Stimulated activated naive CD8-positive, alpha-beta T cell treated with anti-CD3 and anti-CD28 coated beads, Interleukin-15, Interleukin-2, amounts not matched to agents 100 ng/mL and 50 ng/mL, for 24 hours (primary cell): Measurements from ENCODE around the gene RELA.

Experiments
- H3K27ac Mint-ChIP-seq: one replicate; pipeline ENCODE4 v1.8.0; 2021; ENCODE audit warnings: mild to moderate bottlenecking, mixed read lengths
- H3K27me3 Mint-ChIP-seq: one replicate; pipeline ENCODE4 v1.8.0; 2021; ENCODE audit warnings: mixed read lengths
- H3K36me3 Mint-ChIP-seq: one replicate; pipeline ENCODE4 v1.8.0; 2021; ENCODE audit warnings: low read depth, mixed read lengths
- H3K4me1 Mint-ChIP-seq: one replicate; pipeline ENCODE4 v1.8.0; 2021; ENCODE audit warnings: low read depth, mixed read lengths
- H3K4me3 Mint-ChIP-seq: one replicate; pipeline ENCODE4 v1.8.0; 2021; ENCODE audit warnings: mild to moderate bottlenecking, mixed read lengths
- H3K9me3 Mint-ChIP-seq: one replicate; pipeline ENCODE4 v1.8.0; 2021; ENCODE audit warnings: mixed read lengths

The RELA gene

GRCh38 chr11:65655570-65656332 lies 7.0 kb downstream of the RELA start:
- H3K27ac Mint-ChIP-seq = peak overlapping the region; percentile 80
- H3K9me3 Mint-ChIP-seq = no peaks in the 10 kb centered on the region
- H3K4me1 Mint-ChIP-seq = peaks cover 69% of the 10 kb centered on the region
- H3K4me3 Mint-ChIP-seq = no peak overlapping the region
- H3K36me3 Mint-ChIP-seq = peaks cover 78% of the 10 kb centered on the region
- no peaks in the 10 kb centered on the region for H3K27me3 Mint-ChIP-seq

GRCh38 chr11:65654375-65655349 lies 8.1 kb downstream of the RELA start:
- no peak overlapping the region for H3K4me3 Mint-ChIP-seq
- H3K9me3 Mint-ChIP-seq = no peaks in the 10 kb centered on the region
- H3K27ac Mint-ChIP-seq = peak overlapping the region; percentile 41
- H3K4me1 Mint-ChIP-seq = peaks cover 61% of the 10 kb centered on the region
- H3K36me3 Mint-ChIP-seq = peaks cover 69% of the 10 kb centered on the region
- H3K27me3 Mint-ChIP-seq = no peaks in the 10 kb centered on the region

GRCh38 chr11:65653229-65654225 lies 9.2 kb downstream of the RELA start:
- Mint-ChIP-seq H3K27ac (peak overlapping the region; percentile 88), H3K9me3 (no peaks in the 10 kb centered on the region), H3K27me3 (no peaks in the 10 kb centered on the region), H3K36me3 (peaks cover 62% of the 10 kb centered on the region), H3K4me3 (peak overlapping the region; percentile 81), H3K4me1 (peaks cover 53% of the 10 kb centered on the region)

- peaks cover 61% of the 10 kb centered on the region for H3K36me3 Mint-ChIP-seq
- H3K9me3 Mint-ChIP-seq = no peaks in the 10 kb centered on the region
- peak overlapping the region; percentile 88 for H3K27ac Mint-ChIP-seq
- peak overlapping the region; percentile 81 for H3K4me3 Mint-ChIP-seq
- peaks cover 52% of the 10 kb centered on the region for H3K4me1 Mint-ChIP-seq
- H3K27me3 Mint-ChIP-seq = no peaks in the 10 kb centered on the region
Observed at GRCh38 chr11:65652511-65653228, 10.0 kb downstream of the RELA start.

GRCh38 chr11:65651589-65652510 lies 10.9 kb downstream of the RELA start:
- peak overlapping the region; percentile 72 for H3K4me3 Mint-ChIP-seq
- H3K36me3 Mint-ChIP-seq = peaks cover 55% of the 10 kb centered on the region
- no peaks in the 10 kb centered on the region for H3K9me3 Mint-ChIP-seq
- H3K27ac Mint-ChIP-seq = peak overlapping the region; percentile 90
- H3K4me1 Mint-ChIP-seq = peaks cover 44% of the 10 kb centered on the region
- no peaks in the 10 kb centered on the region for H3K27me3 Mint-ChIP-seq

GRCh38 chr11:65651339-65651588 lies 11.5 kb downstream of the RELA start:
- peaks cover 50% of the 10 kb centered on the region for H3K36me3 Mint-ChIP-seq
- H3K4me3 Mint-ChIP-seq = no peak overlapping the region
- no peaks in the 10 kb centered on the region for H3K27me3 Mint-ChIP-seq
- H3K9me3 Mint-ChIP-seq = no peaks in the 10 kb centered on the region
- H3K4me1 Mint-ChIP-seq = peaks cover 40% of the 10 kb centered on the region
- peak overlapping the region; percentile 90 for H3K27ac Mint-ChIP-seq

GRCh38 chr11:65650547-65651338 lies 12.0 kb downstream of the RELA start:
- Mint-ChIP-seq H3K4me1 (peaks cover 36% of the 10 kb centered on the region), H3K9me3 (no peaks in the 10 kb centered on the region), H3K36me3 (peaks cover 46% of the 10 kb centered on the region), H3K4me3 (no peak overlapping the region), H3K27ac (peak overlapping the region; percentile 90), H3K27me3 (no peaks in the 10 kb centered on the region)

- Mint-ChIP-seq H3K9me3 (no peaks in the 10 kb centered on the region), H3K4me1 (peaks cover 29% of the 10 kb centered on the region)
Observed at GRCh38 chr11:65649656-65650546, 12.8 kb downstream of the RELA start.

GRCh38 chr11:65648997-65649493 lies 13.7 kb downstream of the RELA start:
- H3K9me3 Mint-ChIP-seq = no peaks in the 10 kb centered on the region
- H3K4me3 Mint-ChIP-seq = no peak overlapping the region
- H3K27ac Mint-ChIP-seq = no peak overlapping the region
- peaks cover 27% of the 10 kb centered on the region for H3K4me1 Mint-ChIP-seq
- H3K36me3 Mint-ChIP-seq = peaks cover 39% of the 10 kb centered on the region
- no peaks in the 10 kb centered on the region for H3K27me3 Mint-ChIP-seq

More at GRCh38 chr11:65649656-65650546, 12.8 kb downstream of the RELA start:
- H3K27me3 Mint-ChIP-seq = no peaks in the 10 kb centered on the region
- H3K36me3 Mint-ChIP-seq = peaks cover 42% of the 10 kb centered on the region
- H3K4me3 Mint-ChIP-seq = no peak overlapping the region
- H3K27ac Mint-ChIP-seq = no peak overlapping the region

GRCh38 chr11:65646958-65647701 lies 15.6 kb downstream of the RELA start:
- Mint-ChIP-seq H3K9me3 (no peaks in the 10 kb centered on the region), H3K4me1 (peaks cover 21% of the 10 kb centered on the region)

GRCh38 chr11:65646288-65646957 lies 16.3 kb downstream of the RELA start:
- no peak overlapping the region for H3K27ac Mint-ChIP-seq
- H3K27me3 Mint-ChIP-seq = no peaks in the 10 kb centered on the region
- no peak overlapping the region for H3K4me3 Mint-ChIP-seq
- peaks cover 21% of the 10 kb centered on the region for H3K4me1 Mint-ChIP-seq
- H3K36me3 Mint-ChIP-seq = peaks cover 35% of the 10 kb centered on the region
- H3K9me3 Mint-ChIP-seq = no peaks in the 10 kb centered on the region

More at GRCh38 chr11:65646958-65647701, 15.6 kb downstream of the RELA start:
- Mint-ChIP-seq H3K27ac (no peak overlapping the region), H3K4me3 (no peak overlapping the region), H3K36me3 (peaks cover 36% of the 10 kb centered on the region), H3K27me3 (no peaks in the 10 kb centered on the region)
